DND-41 (cell line): ENCODE results near the gene MAST4.

Experiments
- EZH2 ChIP-seq: IDR thresholded peaks from 3 replicates; pipeline ENCODE4 v1.6.1; 2012; ENCODE audit warnings: borderline replicate concordance, low read depth, mild to moderate bottlenecking, moderate library complexity, low read length, inconsistent platforms; ENCODE audit not compliant: severe bottlenecking
- TF ChIP-seq, protein P1 (sequence below): IDR thresholded peaks from 2 replicates; pipeline ENCODE4 v1.5.1; 2012; ENCODE audit warnings: borderline replicate concordance, low read length, moderate library complexity, mild to moderate bottlenecking; ENCODE audit not compliant: poor library complexity, severe bottlenecking; ENCODE audit errors: extremely low read depth

DNA sequence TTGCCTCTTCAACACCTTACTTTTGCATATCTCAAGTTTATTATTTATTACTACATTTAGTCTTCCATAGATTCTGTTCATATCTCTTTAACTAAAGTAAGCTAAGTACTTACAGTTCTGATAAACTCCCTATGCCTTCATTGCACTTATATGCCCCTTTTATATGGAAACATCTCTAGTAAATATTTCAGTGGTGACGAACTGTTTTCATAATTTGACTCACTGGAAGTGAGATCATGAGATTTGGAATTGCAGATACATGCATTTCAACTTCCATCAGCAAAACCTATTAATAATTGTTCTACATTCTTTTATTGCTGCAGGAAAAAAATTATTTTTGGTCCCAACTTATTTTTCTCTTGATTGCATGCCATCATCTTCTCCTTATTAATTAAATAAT lies 336.9 kb downstream of the MAST4 start:
- TF ChIP-seq, protein P1, sequence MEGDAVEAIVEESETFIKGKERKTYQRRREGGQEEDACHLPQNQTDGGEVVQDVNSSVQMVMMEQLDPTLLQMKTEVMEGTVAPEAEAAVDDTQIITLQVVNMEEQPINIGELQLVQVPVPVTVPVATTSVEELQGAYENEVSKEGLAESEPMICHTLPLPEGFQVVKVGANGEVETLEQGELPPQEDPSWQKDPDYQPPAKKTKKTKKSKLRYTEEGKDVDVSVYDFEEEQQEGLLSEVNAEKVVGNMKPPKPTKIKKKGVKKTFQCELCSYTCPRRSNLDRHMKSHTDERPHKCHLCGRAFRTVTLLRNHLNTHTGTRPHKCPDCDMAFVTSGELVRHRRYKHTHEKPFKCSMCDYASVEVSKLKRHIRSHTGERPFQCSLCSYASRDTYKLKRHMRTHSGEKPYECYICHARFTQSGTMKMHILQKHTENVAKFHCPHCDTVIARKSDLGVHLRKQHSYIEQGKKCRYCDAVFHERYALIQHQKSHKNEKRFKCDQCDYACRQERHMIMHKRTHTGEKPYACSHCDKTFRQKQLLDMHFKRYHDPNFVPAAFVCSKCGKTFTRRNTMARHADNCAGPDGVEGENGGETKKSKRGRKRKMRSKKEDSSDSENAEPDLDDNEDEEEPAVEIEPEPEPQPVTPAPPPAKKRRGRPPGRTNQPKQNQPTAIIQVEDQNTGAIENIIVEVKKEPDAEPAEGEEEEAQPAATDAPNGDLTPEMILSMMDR = no peak
- TF ChIP-seq EZH2 = no peak
